ENCODE measurements around the gene POLH. TPM values are rescaled to one million over a fixed set of nuclear protein-coding genes. Genes with fewer than 3 reads are reported as not detected.
A peak's percentile ranks its signal among the peaks of the same experiment; 100 is the strongest.

Gene POLH
- total and polyA plus RNA-seq, 9 of the 15 experiments (the other 6 are each of a cell fraction or from before 2014, with no cell fraction given) = 5.8 to 31.6 (median 20.6) TPM

DNA sequence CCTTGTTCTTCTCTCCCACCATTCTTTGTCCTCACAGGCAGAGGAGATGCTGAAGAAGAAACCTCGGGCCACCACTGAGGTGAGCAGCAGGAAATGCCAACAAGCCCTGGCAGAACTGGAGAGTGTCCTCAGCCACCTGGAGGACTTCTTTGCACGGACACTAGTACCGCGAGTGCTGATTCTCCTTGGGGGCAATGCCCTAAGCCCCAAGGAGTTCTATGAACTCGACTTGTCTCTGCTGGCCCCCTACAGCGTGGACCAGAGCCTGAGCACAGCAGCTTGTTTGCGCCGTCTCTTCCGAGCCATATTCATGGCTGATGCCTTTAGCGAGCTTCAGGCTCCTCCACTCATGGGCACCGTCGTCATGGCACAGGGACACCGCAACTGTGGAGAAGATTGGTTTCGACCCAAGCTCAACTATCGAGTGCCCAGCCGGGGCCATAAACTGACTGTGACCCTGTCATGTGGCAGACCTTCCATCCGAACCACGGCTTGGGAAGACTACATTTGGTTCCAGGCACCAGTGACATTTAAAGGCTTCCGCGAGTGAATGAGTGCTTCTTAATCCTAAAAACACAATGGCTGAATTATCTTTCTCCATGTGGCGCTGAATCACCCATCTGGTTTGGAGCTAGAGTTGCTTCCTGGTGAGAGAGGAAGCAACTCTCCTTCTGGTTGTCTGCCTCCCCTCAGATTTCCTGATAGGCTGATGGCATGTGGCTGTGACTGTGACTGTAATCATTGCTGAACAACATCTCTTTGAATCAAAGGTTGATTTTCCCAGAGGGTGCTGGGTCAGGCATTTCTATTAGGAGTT lies 64.2 kb downstream of the POLH start (continued):
- TF ChIP-seq TOE1 (IDR thresholded peaks at IDR 0.05; ENCODE audit: borderline replicate concordance) (0 out of 2 replicates have a peak, but pooled peaks have one; percentile 25), TOE1 (CRISPR knock-in tag; IDR thresholded peaks at IDR 0.05; ENCODE audit: borderline replicate concordance, low read depth) (no peak), KLF1 (tag; IDR thresholded peaks at IDR 0.05) (0 out of 2 replicates have a peak, but pooled peaks have one; percentile 28), HDAC3 (IDR thresholded peaks at IDR 0.05; ENCODE audit: borderline replicate concordance, partially characterized antibody) (no peak), HCFC1 (IDR thresholded peaks at IDR 0.05; ENCODE audit: low read depth, low read length) (no peak), ELF2 (CRISPR knock-in tag; IDR thresholded peaks at IDR 0.05) (peak; percentile 72), ASH1L (IDR thresholded peaks at IDR 0.05; ENCODE audit: borderline replicate concordance, low read depth, partially characterized antibody) (no peak), RBM17 (IDR thresholded peaks at IDR 0.05; ENCODE audit: borderline replicate concordance, low read depth, low read length) (no peak), TFAM (CRISPR knock-in tag; conservative IDR thresholded peaks at IDR 0.05) (no peak), CGGBP1 (CRISPR knock-in tag; IDR thresholded peaks at IDR 0.05) (no peak), MCM2 (IDR thresholded peaks at IDR 0.05; ENCODE audit: low read depth) (no peak), ZNF79 (CRISPR knock-in tag; IDR thresholded peaks at IDR 0.05; ENCODE audit: low read depth) (no peak), MAFF (IDR thresholded peaks at IDR 0.05; ENCODE audit: low read length) (0 out of 2 replicates have a peak, but pooled peaks have one; percentile 13), OTX1 (CRISPR knock-in tag; IDR thresholded peaks at IDR 0.05) (no peak), ZNF395 (CRISPR knock-in tag; IDR thresholded peaks at IDR 0.05) (peak; percentile 84), ZNF175 (CRISPR knock-in tag; IDR thresholded peaks at IDR 0.05; ENCODE audit: low read depth) (peak; percentile 78), HDAC1 (IDR thresholded peaks at IDR 0.05) (peak in 1 of 2 experiments; percentile 91; a peak in 2 of 4 replicates), MBD1 (CRISPR knock-in tag; IDR thresholded peaks at IDR 0.05) (peak; percentile 92)
- TF ChIP-seq, protein P1, sequence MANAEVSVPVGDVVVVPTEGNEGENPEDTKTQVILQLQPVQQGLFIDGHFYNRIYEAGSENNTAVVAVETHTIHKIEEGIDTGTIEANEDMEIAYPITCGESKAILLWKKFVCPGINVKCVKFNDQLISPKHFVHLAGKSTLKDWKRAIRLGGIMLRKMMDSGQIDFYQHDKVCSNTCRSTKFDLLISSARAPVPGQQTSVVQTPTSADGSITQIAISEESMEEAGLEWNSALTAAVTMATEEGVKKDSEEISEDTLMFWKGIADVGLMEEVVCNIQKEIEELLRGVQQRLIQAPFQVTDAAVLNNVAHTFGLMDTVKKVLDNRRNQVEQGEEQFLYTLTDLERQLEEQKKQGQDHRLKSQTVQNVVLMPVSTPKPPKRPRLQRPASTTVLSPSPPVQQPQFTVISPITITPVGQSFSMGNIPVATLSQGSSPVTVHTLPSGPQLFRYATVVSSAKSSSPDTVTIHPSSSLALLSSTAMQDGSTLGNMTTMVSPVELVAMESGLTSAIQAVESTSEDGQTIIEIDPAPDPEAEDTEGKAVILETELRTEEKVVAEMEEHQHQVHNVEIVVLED (CRISPR knock-in tag; IDR thresholded peaks at IDR 0.05) = no peak
- TF ChIP-seq, protein P2, sequence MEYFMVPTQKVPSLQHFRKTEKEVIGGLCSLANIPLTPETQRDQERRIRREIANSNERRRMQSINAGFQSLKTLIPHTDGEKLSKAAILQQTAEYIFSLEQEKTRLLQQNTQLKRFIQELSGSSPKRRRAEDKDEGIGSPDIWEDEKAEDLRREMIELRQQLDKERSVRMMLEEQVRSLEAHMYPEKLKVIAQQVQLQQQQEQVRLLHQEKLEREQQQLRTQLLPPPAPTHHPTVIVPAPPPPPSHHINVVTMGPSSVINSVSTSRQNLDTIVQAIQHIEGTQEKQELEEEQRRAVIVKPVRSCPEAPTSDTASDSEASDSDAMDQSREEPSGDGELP (CRISPR knock-in tag; IDR thresholded peaks at IDR 0.05; ENCODE audit: borderline replicate concordance) = peak; percentile 72
